Liver (tissue), 9 donors: ENCODE measurements around the gene PANK2. TPM values are rescaled to one million over a fixed set of nuclear protein-coding genes. Genes with fewer than 3 reads are reported as not detected.

Source experiments
- DNase-seq: peaks from one replicate; pipeline ENCODE4 v3.0.0-alpha.2; 2017; ENCODE audit warnings: low spot score
- H3K27ac ChIP-seq, 2 donors: one replicate each; pipeline ENCODE4 v1.7.0; 2013; ENCODE audit warnings: inconsistent platforms in 2 of 2, low read length in 2 of 2, control low read depth in 1 of 2, low read depth in 1 of 2, mild to moderate bottlenecking in 1 of 2
- H3K27me3 ChIP-seq, 4 donors: one replicate each; pipeline versions ENCODE4 v1.6.1 to v1.7.0; 2013; ENCODE audit warnings: low read length in 3 of 4, inconsistent platforms in 1 of 4, mild to moderate bottlenecking in 1 of 4, moderate library complexity in 1 of 4; ENCODE audit not compliant: control insufficient read depth in 4 of 4, insufficient read depth in 4 of 4
- H3K36me3 ChIP-seq, 4 donors: one replicate each; pipeline versions ENCODE4 v1.6.1 to v1.7.0; 2013; ENCODE audit warnings: low read length in 3 of 4, mild to moderate bottlenecking in 3 of 4, low read depth in 1 of 4, moderate library complexity in 1 of 4; ENCODE audit not compliant: control insufficient read depth in 4 of 4, insufficient read depth in 3 of 4
- H3K4me1 ChIP-seq, 4 donors: one replicate each; pipeline versions ENCODE4 v1.6.1 to v1.7.0; 2013; ENCODE audit warnings: low read length in 3 of 4, mild to moderate bottlenecking in 3 of 4, moderate library complexity in 1 of 4; ENCODE audit not compliant: control insufficient read depth in 4 of 4, insufficient read depth in 4 of 4
- H3K4me3 ChIP-seq, 3 donors: one replicate each; pipeline versions ENCODE4 v1.6.1 to v1.7.0; 2013; ENCODE audit warnings: low read length in 3 of 3, control low read depth in 1 of 3, low read depth in 1 of 3, mild to moderate bottlenecking in 1 of 3
- H3K9ac ChIP-seq, 2 donors: one replicate each; pipeline ENCODE4 v1.7.0; 2013; ENCODE audit warnings: low read length in 2 of 2, mild to moderate bottlenecking in 2 of 2, moderate library complexity in 2 of 2, control low read depth in 1 of 2, low read depth in 1 of 2
- H3K9me3 ChIP-seq, 4 donors: one replicate each; pipeline versions ENCODE4 v1.6.1 to v1.7.0; 2013; ENCODE audit warnings: low read length in 3 of 4; ENCODE audit not compliant: control insufficient read depth in 4 of 4
- ATF3 ChIP-seq: IDR thresholded peaks from 2 replicates; pipeline ENCODE4 v1.6.1; 2016; ENCODE audit warnings: antibody characterized with exemption
- EGR1 ChIP-seq, 2 donors: IDR thresholded peaks; 2 replicates each; pipeline ENCODE4 v1.6.1; 2016 to 2018; ENCODE audit warnings: antibody characterized with exemption in 2 of 2, low read depth in 2 of 2
- FOXA1 ChIP-seq: IDR thresholded peaks from 2 replicates; pipeline ENCODE4 v1.6.1; 2016; ENCODE audit warnings: antibody characterized with exemption
- FOXA2 ChIP-seq: IDR thresholded peaks from 2 replicates; pipeline ENCODE4 v1.6.1; 2016; ENCODE audit warnings: antibody characterized with exemption
- GABPA ChIP-seq, 2 donors: IDR thresholded peaks in 1 of 2; conservative IDR thresholded peaks in 1 of 2; 2 replicates each; pipeline ENCODE4 v1.6.1; 2016; ENCODE audit warnings: antibody characterized with exemption in 2 of 2, mild to moderate bottlenecking in 1 of 2, moderate library complexity in 1 of 2
- HNF4A ChIP-seq, 2 donors: conservative IDR thresholded peaks; 2 replicates each; pipeline ENCODE4 v1.6.1; 2016; ENCODE audit warnings: antibody characterized with exemption in 2 of 2, mild to moderate bottlenecking in 2 of 2
- HNF4G ChIP-seq: IDR thresholded peaks from 2 replicates; pipeline ENCODE4 v1.6.1; 2016; ENCODE audit warnings: antibody characterized with exemption
- JUND ChIP-seq, 2 donors: IDR thresholded peaks; 2 replicates each; pipeline ENCODE4 v1.6.1; 2016; ENCODE audit warnings: antibody characterized with exemption in 2 of 2
- NR2F2 ChIP-seq: IDR thresholded peaks from 2 replicates; pipeline ENCODE4 v1.6.1; 2016; ENCODE audit warnings: antibody characterized with exemption
- RAD21 ChIP-seq, 2 donors: IDR thresholded peaks; 2 replicates each; pipeline ENCODE4 v1.6.1; 2016; ENCODE audit warnings: antibody characterized with exemption in 2 of 2, mild to moderate bottlenecking in 2 of 2
- REST ChIP-seq: IDR thresholded peaks from 2 replicates; pipeline ENCODE4 v1.6.1; 2016; ENCODE audit warnings: antibody characterized with exemption, mild to moderate bottlenecking
- RXRA ChIP-seq, 2 donors: IDR thresholded peaks; 2 replicates each; pipeline ENCODE4 v1.6.1; 2017 to 2018; ENCODE audit warnings: antibody characterized with exemption in 2 of 2, mild to moderate bottlenecking in 1 of 2
- SP1 ChIP-seq: IDR thresholded peaks from 2 replicates; pipeline ENCODE4 v1.6.1; 2018; ENCODE audit warnings: antibody characterized with exemption, mild to moderate bottlenecking
- TAF1 ChIP-seq: conservative IDR thresholded peaks from 2 replicates; pipeline ENCODE4 v1.6.1; 2016; ENCODE audit warnings: antibody characterized with exemption, mild to moderate bottlenecking
- YY1 ChIP-seq: IDR thresholded peaks from 2 replicates; pipeline ENCODE4 v1.6.1; 2016; ENCODE audit warnings: antibody characterized with exemption, mild to moderate bottlenecking
- ZBTB33 ChIP-seq: IDR thresholded peaks from 2 replicates; pipeline ENCODE4 v1.6.1; 2016; ENCODE audit warnings: antibody characterized with exemption
- whole genome bisulfite sequencing: extraction: QIAGEN DNeasy Blood & Tissue Kit; methylation state at CpG from one replicate; pipeline ENCODE4 v1.1.7; 2013; 5-methylcytosine and 5-hydroxymethylcytosine counted together
- polyA plus RNA-seq, 2 donors: library from polyadenylated mRNA; stranded (reverse) in 1 of 2; unstranded in 1 of 2; fragments of 200-250 nt in 1 of 2; fragments of >200 nt in 1 of 2; fragmentation: Nextera tagmentation in 1 of 2; extraction: Ambion mirVana in 1 of 2; gene quantifications; one replicate each; pipeline versions ENCODE4 v1.2.1 to v1.2.3, GENCODE V29; 2013 to 2015
- total RNA-seq, 2 donors: library from RNA; depleted of rRNA; stranded (reverse); fragments of >200 nt; gene quantifications; one replicate each; pipeline ENCODE4 v1.2.3, GENCODE V29; 2014
- TF ChIP-seq, protein P1 (sequence below): fragments of 150-350 bp; IDR thresholded peaks from 2 replicates; pipeline ENCODE4 v1.5.1; 2017; ENCODE audit warnings: improper control_type of control experiment, low read depth, low read length; ENCODE audit not compliant: missing input control
- TF ChIP-seq, protein P2 (sequence below): IDR thresholded peaks from 2 replicates; pipeline ENCODE4 v1.6.1; 2016; ENCODE audit warnings: antibody characterized with exemption
- donor health status: healthy.
- donor health status: healthy.
- donor health status: healthy.
- donor health status: healthy.
- donor health status: healthy.

The PANK2 gene
- total and polyA plus RNA-seq, 4 donors, result 10.6 to 27.7 (median 15.9) TPM

GRCh38 chr20:3922983-3923339 is 33.8 kb downstream of the PANK2 start (continued):
- no peak for TF ChIP-seq ATF3
- no peak for TF ChIP-seq ZBTB33
- TF ChIP-seq YY1, result no peak
- TF ChIP-seq RAD21 (IDR thresholded peaks at IDR 0.05), result no peak
- no peak for TF ChIP-seq SP1
- no peak for TF ChIP-seq HNF4G
- TF ChIP-seq HNF4A (conservative IDR thresholded peaks at IDR 0.05), result no peak
- TF ChIP-seq FOXA2, result no peak
- TF ChIP-seq FOXA1, result no peak
- no peak for TF ChIP-seq EGR1 (IDR thresholded peaks at IDR 0.05; ENCODE audit: low read depth in 2 of 2)
- TF ChIP-seq TAF1, result no peak
- no peak for TF ChIP-seq JUND (IDR thresholded peaks at IDR 0.05)

GRCh38 chr20:3923818-3924217 is 34.6 kb downstream of the PANK2 start:
- no peaks in the 10 kb centered on the region for H3K27me3 ChIP-seq
- H3K9ac ChIP-seq, result no peak overlapping the region
- H3K36me3 ChIP-seq, result peaks cover 2 to 28% (median 16%) of the 10 kb centered on the region in 4 donors
- no peak overlapping the region for H3K4me3 ChIP-seq
- no peak for DNase-seq
- no peaks in the 10 kb centered on the region for H3K9me3 ChIP-seq
- TF ChIP-seq FOXA1, result no peak
- no peak for TF ChIP-seq RAD21 (IDR thresholded peaks at IDR 0.05)
- TF ChIP-seq ATF3, result no peak
- no peak for TF ChIP-seq REST
- TF ChIP-seq YY1, result no peak
- TF ChIP-seq JUND (IDR thresholded peaks at IDR 0.05), result no peak
- TF ChIP-seq, protein P1, sequence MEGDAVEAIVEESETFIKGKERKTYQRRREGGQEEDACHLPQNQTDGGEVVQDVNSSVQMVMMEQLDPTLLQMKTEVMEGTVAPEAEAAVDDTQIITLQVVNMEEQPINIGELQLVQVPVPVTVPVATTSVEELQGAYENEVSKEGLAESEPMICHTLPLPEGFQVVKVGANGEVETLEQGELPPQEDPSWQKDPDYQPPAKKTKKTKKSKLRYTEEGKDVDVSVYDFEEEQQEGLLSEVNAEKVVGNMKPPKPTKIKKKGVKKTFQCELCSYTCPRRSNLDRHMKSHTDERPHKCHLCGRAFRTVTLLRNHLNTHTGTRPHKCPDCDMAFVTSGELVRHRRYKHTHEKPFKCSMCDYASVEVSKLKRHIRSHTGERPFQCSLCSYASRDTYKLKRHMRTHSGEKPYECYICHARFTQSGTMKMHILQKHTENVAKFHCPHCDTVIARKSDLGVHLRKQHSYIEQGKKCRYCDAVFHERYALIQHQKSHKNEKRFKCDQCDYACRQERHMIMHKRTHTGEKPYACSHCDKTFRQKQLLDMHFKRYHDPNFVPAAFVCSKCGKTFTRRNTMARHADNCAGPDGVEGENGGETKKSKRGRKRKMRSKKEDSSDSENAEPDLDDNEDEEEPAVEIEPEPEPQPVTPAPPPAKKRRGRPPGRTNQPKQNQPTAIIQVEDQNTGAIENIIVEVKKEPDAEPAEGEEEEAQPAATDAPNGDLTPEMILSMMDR, result no peak
- TF ChIP-seq EGR1 (IDR thresholded peaks at IDR 0.05; ENCODE audit: low read depth in 2 of 2), result no peak
- no peak for TF ChIP-seq ZBTB33
- TF ChIP-seq RXRA (IDR thresholded peaks at IDR 0.05), result no peak
- no peak for TF ChIP-seq SP1
- TF ChIP-seq TAF1, result no peak
- no peak for TF ChIP-seq FOXA2
- no peak for TF ChIP-seq NR2F2
- no peak for TF ChIP-seq GABPA (IDR thresholded peaks at IDR 0.05 in 1 of 2, conservative IDR thresholded peaks at IDR 0.05 in 1 of 2)
- TF ChIP-seq HNF4A (conservative IDR thresholded peaks at IDR 0.05), result no peak
- TF ChIP-seq, protein P2, sequence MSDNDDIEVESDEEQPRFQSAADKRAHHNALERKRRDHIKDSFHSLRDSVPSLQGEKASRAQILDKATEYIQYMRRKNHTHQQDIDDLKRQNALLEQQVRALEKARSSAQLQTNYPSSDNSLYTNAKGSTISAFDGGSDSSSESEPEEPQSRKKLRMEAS, result no peak
- TF ChIP-seq HNF4G, result no peak
- no peak overlapping the region for H3K27ac ChIP-seq
- no peaks in the 10 kb centered on the region for H3K4me1 ChIP-seq
- 97% methylated on average over 2 of the region's 2 CpGs for WGBS
